Chondrocyte (in vitro differentiated cells): ENCODE measurements around the gene GDAP1L1. TPM values are rescaled to one million over a fixed set of nuclear protein-coding genes. Genes with fewer than 3 reads are reported as not detected.
A peak's percentile ranks its signal among the peaks of the same experiment; 100 is the strongest.

Experiments used
- DNase-seq: peaks from one replicate; pipeline ENCODE4 v3.0.0; 2021; ENCODE audit warnings: mixed read lengths, low spot score
- H3K27ac Mint-ChIP-seq: one replicate; pipeline ENCODE4 v1.8.0; 2021; ENCODE audit warnings: mild to moderate bottlenecking, moderate library complexity, mixed read lengths; ENCODE audit not compliant: unreplicated experiment
- H3K27me3 Mint-ChIP-seq: 2 replicates; pipeline ENCODE4 v1.8.0; 2021; ENCODE audit warnings: low read depth, mixed read lengths
- H3K36me3 Mint-ChIP-seq: 2 replicates; pipeline ENCODE4 v1.8.0; 2021; ENCODE audit warnings: low read depth, mixed read lengths
- H3K4me1 Mint-ChIP-seq: 2 replicates; pipeline ENCODE4 v1.8.0; 2021; ENCODE audit warnings: low read depth, mild to moderate bottlenecking, mixed read lengths
- H3K4me3 Mint-ChIP-seq: one replicate; pipeline ENCODE4 v1.8.0; 2021; ENCODE audit warnings: mild to moderate bottlenecking, moderate library complexity, mixed read lengths; ENCODE audit not compliant: unreplicated experiment
- H3K9me3 Mint-ChIP-seq: 2 replicates; pipeline ENCODE4 v1.8.0; 2021; ENCODE audit warnings: low read depth, mixed read lengths
- total RNA-seq: library from RNA; stranded (reverse); gene quantifications from 3 replicates; pipeline ENCODE4 v1.2.1, GENCODE V29; 2021
- TF ChIP-seq, protein P1 (sequence below): fragments of 200-600 bp; sonication (generic); IDR thresholded peaks from 2 replicates; pipeline ENCODE4 v1.5.0; 2021; ENCODE audit warnings: antibody characterized with exemption, mild to moderate bottlenecking, moderate library complexity

GDAP1L1 gene
- total RNA-seq, 1 donor from 2014 or later: not detected

DNA sequence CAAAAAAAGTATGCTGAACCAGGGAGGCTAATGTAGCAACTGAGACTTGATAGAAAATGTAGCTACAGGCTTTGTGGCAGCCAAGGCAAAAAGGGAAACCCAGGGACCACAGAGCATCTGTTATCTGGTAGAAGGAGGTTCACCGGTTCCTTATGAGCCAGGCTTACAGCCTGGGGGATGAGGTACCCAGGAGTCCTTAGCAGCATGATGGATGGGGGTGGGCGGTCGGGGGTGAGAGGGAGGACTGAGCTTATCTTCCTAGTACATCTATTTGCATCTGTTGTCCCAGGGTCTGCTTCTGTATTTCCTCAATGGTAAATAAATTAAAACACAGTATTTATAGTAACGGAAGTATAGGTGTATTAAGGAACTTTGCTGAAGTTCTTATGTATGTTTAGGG is 1.1 kb upstream of the GDAP1L1 start:
- Mint-ChIP-seq H3K4me3 (no peak overlapping the region), H3K4me1 (peaks cover 11% of the 10 kb centered on the region), H3K27me3 (peaks cover 12% of the 10 kb centered on the region), H3K9me3 (no peaks in the 10 kb centered on the region), H3K27ac (no peak overlapping the region), H3K36me3 (no peaks in the 10 kb centered on the region)
- TF ChIP-seq, protein P1, sequence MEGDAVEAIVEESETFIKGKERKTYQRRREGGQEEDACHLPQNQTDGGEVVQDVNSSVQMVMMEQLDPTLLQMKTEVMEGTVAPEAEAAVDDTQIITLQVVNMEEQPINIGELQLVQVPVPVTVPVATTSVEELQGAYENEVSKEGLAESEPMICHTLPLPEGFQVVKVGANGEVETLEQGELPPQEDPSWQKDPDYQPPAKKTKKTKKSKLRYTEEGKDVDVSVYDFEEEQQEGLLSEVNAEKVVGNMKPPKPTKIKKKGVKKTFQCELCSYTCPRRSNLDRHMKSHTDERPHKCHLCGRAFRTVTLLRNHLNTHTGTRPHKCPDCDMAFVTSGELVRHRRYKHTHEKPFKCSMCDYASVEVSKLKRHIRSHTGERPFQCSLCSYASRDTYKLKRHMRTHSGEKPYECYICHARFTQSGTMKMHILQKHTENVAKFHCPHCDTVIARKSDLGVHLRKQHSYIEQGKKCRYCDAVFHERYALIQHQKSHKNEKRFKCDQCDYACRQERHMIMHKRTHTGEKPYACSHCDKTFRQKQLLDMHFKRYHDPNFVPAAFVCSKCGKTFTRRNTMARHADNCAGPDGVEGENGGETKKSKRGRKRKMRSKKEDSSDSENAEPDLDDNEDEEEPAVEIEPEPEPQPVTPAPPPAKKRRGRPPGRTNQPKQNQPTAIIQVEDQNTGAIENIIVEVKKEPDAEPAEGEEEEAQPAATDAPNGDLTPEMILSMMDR: no peak
- DNase-seq: no peak

DNA sequence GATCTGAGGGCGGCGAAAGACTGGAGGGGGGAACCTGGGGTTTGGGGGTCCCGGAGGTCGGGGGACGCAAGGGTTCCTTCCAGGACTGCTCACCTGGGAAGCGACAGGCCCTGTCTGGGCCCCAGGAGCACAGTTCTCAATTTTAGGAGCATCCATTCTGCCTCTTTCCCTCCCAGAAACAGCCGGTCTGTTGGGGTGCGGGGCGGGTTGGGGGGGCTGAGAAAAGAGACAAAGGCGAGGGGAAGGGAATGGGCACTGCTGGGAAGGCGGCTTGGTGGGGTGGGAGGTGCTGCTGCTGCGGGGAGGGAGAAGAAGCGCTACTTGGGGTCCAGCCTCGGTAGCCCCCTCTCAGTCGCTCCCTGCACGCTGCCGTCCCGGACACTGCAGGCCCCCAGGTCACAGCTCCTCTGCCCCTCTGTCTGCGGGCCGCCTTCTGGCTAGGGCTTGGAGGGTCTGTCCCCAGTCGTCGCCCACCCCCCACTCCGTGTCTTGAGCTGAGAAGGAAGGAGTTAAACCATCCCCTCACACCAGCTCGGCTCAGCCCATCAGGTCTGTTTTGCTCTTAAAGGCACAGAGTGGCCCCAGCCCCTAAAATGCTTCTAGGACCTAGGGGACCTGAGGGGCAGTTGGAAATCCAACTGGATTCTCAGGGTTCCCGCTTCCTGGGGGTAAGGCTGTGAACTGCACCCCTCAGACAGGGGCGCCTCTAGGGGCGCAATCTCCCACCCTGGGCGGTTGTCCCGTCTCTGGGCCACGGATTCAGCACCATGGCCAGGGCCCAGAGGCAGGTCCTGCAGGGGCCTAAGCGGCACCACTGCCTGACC is 690 bp downstream of the GDAP1L1 start:
- Mint-ChIP-seq H3K27me3 (peaks cover 12% of the 10 kb centered on the region), H3K9me3 (no peaks in the 10 kb centered on the region), H3K4me3 (no peak overlapping the region), H3K27ac (no peak overlapping the region), H3K4me1 (peaks cover 11% of the 10 kb centered on the region), H3K36me3 (no peaks in the 10 kb centered on the region)
- TF ChIP-seq, protein P1: peak; percentile 71
- no peak for DNase-seq

DNA sequence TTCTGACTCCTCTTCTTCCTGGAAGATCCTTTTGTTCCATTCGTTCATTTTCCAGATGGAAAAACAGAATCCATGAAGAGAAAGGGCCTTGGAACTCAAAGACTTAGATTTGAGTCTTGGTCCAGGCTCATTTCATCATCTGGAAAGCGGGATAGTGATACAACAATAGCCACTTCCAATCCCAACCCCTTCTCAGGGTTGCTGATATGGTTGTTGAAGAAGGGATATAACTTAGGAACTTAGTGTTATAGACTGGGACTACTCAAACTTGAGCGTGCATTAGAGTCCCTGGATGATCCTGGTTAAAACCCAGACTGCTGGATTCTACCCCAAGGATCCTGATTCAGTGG is 1.3 kb downstream of the GDAP1L1 start:
- Mint-ChIP-seq H3K27ac (no peak overlapping the region), H3K9me3 (no peaks in the 10 kb centered on the region), H3K36me3 (no peaks in the 10 kb centered on the region), H3K4me1 (peaks cover 11% of the 10 kb centered on the region), H3K27me3 (peaks cover 12% of the 10 kb centered on the region), H3K4me3 (no peak overlapping the region)
- DNase-seq: no peak
- TF ChIP-seq, protein P1: no peak

DNA sequence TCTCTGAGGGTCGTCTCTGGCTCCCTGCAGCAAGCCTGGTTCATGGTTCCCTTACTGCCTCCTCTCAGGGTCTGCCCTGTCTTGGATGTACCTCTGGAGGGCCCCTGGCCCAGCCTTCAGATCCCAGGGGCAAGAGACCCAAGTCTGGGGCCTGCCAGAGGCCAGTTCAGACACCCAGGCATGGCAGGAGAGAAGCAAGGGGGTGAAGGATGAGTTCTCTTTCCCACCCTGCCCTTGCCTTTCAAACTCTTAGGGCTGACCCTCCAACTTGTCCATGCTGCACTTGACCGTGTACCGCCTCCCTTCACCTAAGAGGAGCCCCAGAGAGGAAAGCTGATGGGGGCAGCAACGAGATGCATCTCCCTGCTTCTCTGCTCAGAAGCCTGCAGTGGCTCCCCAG is 4.2 kb downstream of the GDAP1L1 start:
- Mint-ChIP-seq H3K4me1 (peaks cover 11% of the 10 kb centered on the region), H3K27ac (no peak overlapping the region), H3K27me3 (peaks cover 12% of the 10 kb centered on the region), H3K4me3 (no peak overlapping the region), H3K36me3 (no peaks in the 10 kb centered on the region), H3K9me3 (no peaks in the 10 kb centered on the region)
- no peak for DNase-seq
- TF ChIP-seq, protein P1: no peak

DNA sequence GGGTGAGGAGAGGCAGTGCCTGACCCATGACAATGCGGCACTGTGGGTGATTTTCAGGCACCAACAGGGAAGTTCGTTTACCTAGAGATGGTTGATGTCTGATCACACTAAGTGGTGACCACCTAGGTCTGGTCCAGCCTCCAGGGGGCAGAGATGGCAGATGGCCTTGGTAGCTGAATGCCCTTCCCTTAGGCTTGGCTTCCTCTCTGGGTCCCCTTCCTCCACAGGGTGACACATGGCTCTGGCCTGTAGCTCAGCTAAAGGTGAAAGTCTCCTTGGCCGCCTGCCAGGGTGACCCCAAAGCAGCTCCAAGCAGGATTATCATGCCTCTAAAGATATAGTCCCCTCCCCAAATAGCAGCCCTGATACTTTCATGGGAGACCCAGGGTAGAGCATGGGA is 6.4 kb downstream of the GDAP1L1 start:
- no peak for DNase-seq
- peaks cover 2% of the 10 kb centered on the region for H3K27me3 Mint-ChIP-seq

More for the DNA sequence above, 6.4 kb downstream of the GDAP1L1 start:
- no peak overlapping the region for H3K4me3 Mint-ChIP-seq
- no peaks in the 10 kb centered on the region for H3K9me3 Mint-ChIP-seq
- H3K4me1 Mint-ChIP-seq: no peaks in the 10 kb centered on the region
- H3K27ac Mint-ChIP-seq: no peak overlapping the region
- no peaks in the 10 kb centered on the region for H3K36me3 Mint-ChIP-seq
- TF ChIP-seq, protein P1: peak; percentile 14
